Right cardiac atrium (tissue), 5 donors: ENCODE data around the gene HOXA2. TPM values are rescaled to one million over a fixed set of nuclear protein-coding genes. Genes with fewer than 3 reads are reported as not detected.
A peak's percentile ranks its signal among the peaks of the same experiment; 100 is the strongest.

Experiments used
- ATAC-seq, 2 donors: fragments of 200-7000 bp; cut with Tn5 transposase; one replicate each; pipeline versions ENCODE4 v1.8.0 to v1.9.1; 2020; ENCODE audit warnings: moderate library complexity in 2 of 2, mild to moderate bottlenecking in 1 of 2
- DNase-seq, 3 donors: peaks; one replicate each; pipeline ENCODE4 v3.0.0-alpha.2; 2020
- H3K27ac ChIP-seq: one replicate; pipeline ENCODE4 v1.5.1; 2013; ENCODE audit warnings: mild to moderate bottlenecking, low read length, control low read depth, moderate library complexity
- H3K27me3 ChIP-seq: one replicate; pipeline ENCODE4 v1.6.1; 2013; ENCODE audit not compliant: control insufficient read depth, insufficient read depth
- H3K4me1 ChIP-seq: one replicate; pipeline ENCODE4 v1.6.1; 2013; ENCODE audit warnings: low read length; ENCODE audit not compliant: control insufficient read depth, insufficient read depth
- H3K4me3 ChIP-seq: one replicate; pipeline ENCODE4 v1.5.1; 2013; ENCODE audit warnings: low read length, control low read depth
- H3K9me3 ChIP-seq: one replicate; pipeline ENCODE4 v1.6.1; 2013; ENCODE audit warnings: low read length; ENCODE audit not compliant: control insufficient read depth
- WGBS: extraction: QIAGEN DNeasy Blood & Tissue Kit; methylation state at CpG from one replicate; pipeline ENCODE4 v1.1.7; 2013; 5-methylcytosine and 5-hydroxymethylcytosine counted together
- intact Hi-C, 4 donors: fragments of 100-400 bp; cut with DNase I; formaldehyde crosslinking; loops; one replicate each; pipeline versions ENCODE4 v1.11.0 to v1.14.0; 2022 to 2023
- polyA plus RNA-seq: library from polyadenylated mRNA; stranded (reverse); fragments of 200-250 nt; gene quantifications from one replicate; pipeline ENCODE4 v1.2.3, GENCODE V29; 2013
- total RNA-seq, 4 donors: library from RNA; stranded (reverse); fragmentation: NEBNext Ultra II Directional; extraction: Animal tissue kit (Norgen Biotek cat#: 25700); gene quantifications; one replicate each; pipeline ENCODE4 v1.2.1, GENCODE V29; 2021
- donor health status: healthy with polysubstance abuse.
- donor health status: DM: no; HTN: yes; CAD: no.
- donor health status: DM: no; HTN: no; CAD: no.
- donor health status: DM: no; HTN: yes; CAD: no; lungs with severe emphysema.
- donor health status: DM: yes; HTN: yes; CAD: no.

The HOXA2 gene
- total and polyA plus RNA-seq, 5 donors, result 0.12 to 0.60 (median 0.36) TPM; not detected in 1

DNA sequence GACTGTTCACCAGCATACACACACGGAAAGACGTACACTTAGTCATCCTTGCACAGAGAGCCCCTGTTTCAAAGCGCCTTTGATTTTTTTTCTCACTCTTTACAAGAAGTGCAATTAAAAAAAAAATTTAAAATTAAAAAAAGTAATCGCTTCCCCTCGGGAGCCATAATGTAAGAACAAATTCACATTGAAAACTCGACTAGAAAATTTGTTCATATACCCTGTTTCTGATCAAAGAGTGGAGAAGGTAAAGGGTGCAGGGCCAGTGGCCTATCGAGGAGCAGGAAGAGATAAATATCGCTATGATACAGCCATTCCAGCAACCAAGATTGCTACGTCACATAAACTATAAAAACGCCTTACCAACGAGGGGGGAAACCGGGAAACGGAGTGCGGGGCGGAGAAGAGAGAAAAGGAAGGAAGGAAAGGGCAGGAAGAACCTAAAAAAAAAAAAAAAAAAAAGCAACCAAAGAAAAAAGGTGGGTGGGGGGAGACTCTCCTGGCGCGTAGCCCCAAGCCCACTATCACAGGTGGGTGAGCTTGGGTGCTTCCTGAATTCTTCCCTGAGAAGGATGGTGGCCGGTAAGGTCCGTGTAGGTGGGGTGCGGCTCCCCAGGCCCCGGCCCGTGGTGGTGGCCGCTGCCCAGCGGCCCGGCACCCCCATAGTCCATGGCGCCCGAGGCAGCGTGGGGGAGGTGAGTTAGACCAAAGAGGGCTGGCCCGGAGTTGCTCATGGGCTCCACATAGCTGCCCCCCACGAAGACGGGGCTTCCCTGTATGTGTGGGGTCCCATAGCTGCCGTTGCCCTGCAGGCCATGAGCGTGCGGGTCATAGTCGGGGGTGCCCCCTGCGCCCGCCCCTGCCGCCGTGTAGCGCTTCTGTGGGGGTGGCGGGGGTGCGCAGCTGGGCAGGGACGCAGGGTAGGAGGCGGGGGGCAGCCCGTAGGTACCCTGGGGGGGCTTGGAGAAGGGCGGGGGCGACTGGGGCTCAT, 5.2 kb upstream of the HOXA2 start:
- intact Hi-C loops, result no loop called here
- 25% methylated on average over 47 of the region's 47 CpGs for WGBS
- DNase-seq, result peak in 1 of 3 donors; percentile 55
- Histone ChIP-seq H3K27ac (peak overlapping the region; percentile 7), H3K27me3 (no peaks in the 10 kb centered on the region), H3K9me3 (no peaks in the 10 kb centered on the region), H3K4me3 (peak overlapping the region; percentile 27), H3K4me1 (no peaks in the 10 kb centered on the region)
- peak in 1 of 2 donors; percentile 18 for ATAC-seq

- WGBS, result 27% methylated on average over 14 of the region's 14 CpGs
- intact Hi-C loops, result no loop called here
- Histone ChIP-seq H3K4me1 (no peaks in the 10 kb centered on the region), H3K27me3 (no peaks in the 10 kb centered on the region), H3K9me3 (no peaks in the 10 kb centered on the region), H3K4me3 (peak overlapping the region; percentile 48), H3K27ac (peak overlapping the region; percentile 84)
- no peak for ATAC-seq
- DNase-seq, result no peak
These were observed 4.4 kb upstream of the HOXA2 start for GRCh38 chr7:27106901-27107240.

GRCh38 chr7:27106181-27106900, 3.9 kb upstream of the HOXA2 start:
- no peaks in the 10 kb centered on the region for H3K27me3 ChIP-seq
- 17% methylated on average over 44 of the region's 44 CpGs for WGBS

DNA sequence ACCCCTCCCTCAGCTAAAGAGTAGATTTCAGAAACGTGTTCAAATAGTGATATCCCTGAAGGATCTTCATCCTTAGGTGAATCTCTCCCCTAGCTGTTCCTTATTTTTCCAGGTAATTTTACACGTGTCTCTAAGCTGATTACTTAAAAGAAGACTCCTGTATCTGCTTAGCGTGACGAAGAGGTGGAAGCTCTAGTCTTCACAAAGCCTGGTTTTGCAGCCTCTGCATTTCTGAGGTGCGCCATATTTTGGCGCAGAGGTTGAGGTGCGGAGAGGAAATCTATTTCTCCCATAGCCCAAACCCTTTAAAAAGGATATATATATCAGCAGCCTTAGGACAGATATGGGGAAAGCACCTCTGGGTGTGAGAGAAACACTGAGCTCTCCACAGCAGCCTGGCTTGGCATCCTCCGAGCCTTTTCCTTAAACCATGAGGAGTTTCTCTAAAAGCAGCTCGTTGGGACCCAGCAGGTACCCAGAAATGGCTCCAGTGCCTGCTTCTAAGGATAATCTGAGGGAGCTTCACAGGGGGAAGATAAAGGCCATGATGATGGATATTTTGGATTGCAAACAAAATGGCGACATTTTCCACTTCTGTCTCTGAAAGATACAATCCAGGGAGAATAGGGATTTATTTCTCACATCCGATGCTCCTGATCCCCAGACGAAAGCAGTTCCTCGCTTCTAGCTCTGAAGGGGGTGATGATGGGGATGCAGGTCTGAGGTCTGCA, 3.0 kb upstream of the HOXA2 start:
- H3K9me3 ChIP-seq, result no peaks in the 10 kb centered on the region
- H3K4me3 ChIP-seq, result no peak overlapping the region
- ATAC-seq, result no peak
- DNase-seq, result no peak
- no peaks in the 10 kb centered on the region for H3K4me1 ChIP-seq
- H3K27ac ChIP-seq, result no peak overlapping the region
- H3K27me3 ChIP-seq, result no peaks in the 10 kb centered on the region
- WGBS, result 42% methylated on average over 13 of the region's 13 CpGs
- intact Hi-C loops, result no loop called here

More at GRCh38 chr7:27106181-27106900, 3.9 kb upstream of the HOXA2 start:
- ATAC-seq (peak in 1 of 2 donors; percentile 56), DNase-seq (peak in 2 of 3 donors; percentile 52 to 63)
- Histone ChIP-seq H3K27ac (peak overlapping the region; percentile 84), H3K4me3 (peak overlapping the region; percentile 48), H3K9me3 (no peaks in the 10 kb centered on the region), H3K4me1 (no peaks in the 10 kb centered on the region)
- intact Hi-C loops, result no loop called here

- WGBS, result 28% methylated on average over 13 of the region's 13 CpGs
- DNase-seq (no peak), ATAC-seq (no peak)
- H3K9me3 ChIP-seq, result no peaks in the 10 kb centered on the region
- H3K4me3 ChIP-seq, result no peak overlapping the region
- no peaks in the 10 kb centered on the region for H3K27me3 ChIP-seq
- no peak overlapping the region for H3K27ac ChIP-seq
- no peaks in the 10 kb centered on the region for H3K4me1 ChIP-seq
- intact Hi-C loops, result no loop called here
These were observed 2.0 kb upstream of the HOXA2 start for GRCh38 chr7:27104341-27105058.

GRCh38 chr7:27103489-27104226, 1.2 kb upstream of the HOXA2 start:
- no peaks in the 10 kb centered on the region for H3K9me3 ChIP-seq
- ATAC-seq (no peak), DNase-seq (peak in 1 of 3 donors; percentile 57)
- intact Hi-C loops, result no loop called here
- 12% methylated on average over 35 of the region's 35 CpGs for WGBS
- no peaks in the 10 kb centered on the region for H3K27me3 ChIP-seq
- peak overlapping the region; percentile 68 for H3K27ac ChIP-seq
- H3K4me3 ChIP-seq, result peak overlapping the region; percentile 46
- no peaks in the 10 kb centered on the region for H3K4me1 ChIP-seq

- Histone ChIP-seq H3K9me3 (no peaks in the 10 kb centered on the region), H3K4me1 (no peaks in the 10 kb centered on the region), H3K4me3 (peak overlapping the region; percentile 46), H3K27ac (peak overlapping the region; percentile 63), H3K27me3 (no peaks in the 10 kb centered on the region)
- 6% methylated on average over 39 of the region's 39 CpGs for WGBS
- intact Hi-C loops, result no loop called here
- ATAC-seq (no peak), DNase-seq (no peak)
These were observed 414 bp downstream of the HOXA2 start for GRCh38 chr7:27101957-27102580.

DNA sequence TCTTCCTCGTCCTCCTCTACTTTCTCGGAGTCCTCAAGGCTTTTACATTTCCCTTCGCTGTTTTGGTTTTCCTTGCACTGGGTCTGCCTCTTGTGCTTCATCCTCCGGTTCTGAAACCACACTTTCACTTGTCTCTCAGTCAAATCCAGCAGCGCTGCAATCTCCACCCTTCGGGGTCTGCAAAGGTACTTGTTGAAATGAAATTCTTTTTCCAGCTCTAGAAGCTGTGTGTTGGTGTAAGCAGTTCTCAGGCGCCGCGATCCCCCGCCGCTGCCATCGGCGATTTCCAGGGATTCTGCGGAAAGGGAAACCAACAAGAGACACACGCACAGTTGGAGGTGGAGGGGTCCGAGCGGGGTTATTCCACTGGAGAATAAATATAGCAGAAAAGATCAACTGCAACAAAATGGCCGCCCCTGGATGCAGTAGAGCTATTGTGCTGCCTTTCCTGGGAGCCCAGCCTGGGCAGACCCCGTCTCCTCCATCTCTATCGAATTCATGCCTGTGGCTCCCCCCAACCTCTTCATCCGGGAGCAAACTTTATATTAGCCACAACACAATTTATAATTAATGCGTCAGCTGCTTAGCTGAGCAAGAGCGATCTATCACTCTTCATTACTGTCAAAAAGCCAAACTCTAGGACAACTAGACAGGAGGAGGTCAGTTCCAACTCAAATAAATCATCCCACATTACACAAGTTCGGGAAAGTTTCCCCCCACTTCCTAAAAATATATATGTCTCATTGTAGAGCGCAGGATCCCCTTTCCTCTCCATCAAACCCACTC, 1.1 kb downstream of the HOXA2 start:
- Histone ChIP-seq H3K4me1 (no peaks in the 10 kb centered on the region), H3K9me3 (no peaks in the 10 kb centered on the region), H3K27me3 (no peaks in the 10 kb centered on the region), H3K27ac (peak overlapping the region; percentile 75), H3K4me3 (peak overlapping the region; percentile 46)
- intact Hi-C loops, result no loop called here
- ATAC-seq (no peak), DNase-seq (no peak)
- 20% methylated on average over 25 of the region's 25 CpGs for WGBS

GRCh38 chr7:27100694-27101170, 1.8 kb downstream of the HOXA2 start:
- 34% methylated on average over 8 of the region's 8 CpGs for WGBS
- ATAC-seq, result no peak
- intact Hi-C loops, result no loop called here
- peak overlapping the region; percentile 46 for H3K4me3 ChIP-seq
- H3K27ac ChIP-seq, result peak overlapping the region; percentile 75
- no peaks in the 10 kb centered on the region for H3K4me1 ChIP-seq
- H3K27me3 ChIP-seq, result no peaks in the 10 kb centered on the region
- H3K9me3 ChIP-seq, result no peaks in the 10 kb centered on the region
- no peak for DNase-seq
